Measurements from ENCODE around the gene FAM13B. TPM values are rescaled to one million over a fixed set of nuclear protein-coding genes. Genes with fewer than 3 reads are reported as not detected.

The FAM13B gene
- polyA plus RNA-seq, 1 of the 3 experiments (the other 2 are of a cell fraction), result 13.0 TPM

- 0 out of 2 replicates have a peak, but pooled peaks have one; percentile 34 for TF ChIP-seq ZBTB33 (IDR thresholded peaks at IDR 0.05; ENCODE audit: borderline replicate concordance, low read depth)
- peak; percentile 71 for TF ChIP-seq ELF1 (IDR thresholded peaks at IDR 0.05)
- peak; percentile 18 for TF ChIP-seq CHD2 (IDR thresholded peaks at IDR 0.05; ENCODE audit: low read length, partially characterized antibody)
- TF ChIP-seq GABPA (IDR thresholded peaks at IDR 0.05; ENCODE audit: low read depth), result no peak
- TF ChIP-seq USF1 (IDR thresholded peaks at IDR 0.05; ENCODE audit: borderline replicate concordance, low read depth), result no peak
- TF ChIP-seq MAX (IDR thresholded peaks at IDR 0.05; ENCODE audit: low read depth), result peak; percentile 81
- peak; percentile 77; the same call in 1 of the 2 replicates for TF ChIP-seq SIN3A (IDR thresholded peaks at IDR 0.05; ENCODE audit: borderline replicate concordance, low read depth, low read length)
- no peak for TF ChIP-seq USF2 (IDR thresholded peaks at IDR 0.05; ENCODE audit: borderline replicate concordance, low read depth, low read length)
- peak; percentile 78 to 92 for TF ChIP-seq EP300 (IDR thresholded peaks at IDR 0.05; ENCODE audit: borderline replicate concordance in 1 of 2, low read depth in 1 of 2, low read length in 1 of 2)
- no peak for TF ChIP-seq TAF1 (IDR thresholded peaks at IDR 0.05; ENCODE audit: borderline replicate concordance, low read depth, low read length)
- no peak for TF ChIP-seq IRF3 (IDR thresholded peaks at IDR 0.05; ENCODE audit: low read depth, low read length)
- TF ChIP-seq FOXJ3 (CRISPR knock-in tag; IDR thresholded peaks at IDR 0.05), result no peak
- peak; percentile 97 for TF ChIP-seq PBX3 (IDR thresholded peaks at IDR 0.05)
- TF ChIP-seq GATA2 (CRISPR knock-in tag; IDR thresholded peaks at IDR 0.05), result no peak
- no peak for TF ChIP-seq RFX5 (IDR thresholded peaks at IDR 0.05; ENCODE audit: low read length)
- TF ChIP-seq RAD21 (IDR thresholded peaks at IDR 0.05; ENCODE audit: low read length), result no peak
- TF ChIP-seq EZH2phosphoT487 (IDR thresholded peaks at IDR 0.05; ENCODE audit: borderline replicate concordance, low read depth), result no peak
- TF ChIP-seq TCF12 (IDR thresholded peaks at IDR 0.05), result peak; percentile 99
Observed at GRCh38 chr5:137954131-137954879, 78.6 kb downstream of the FAM13B start (continued).

All from SK-N-SH (cell line).